H1 (cell line): ENCODE data around the gene PRR16. TPM values are rescaled to one million over a fixed set of nuclear protein-coding genes. Genes with fewer than 3 reads are reported as not detected.

Experiments
- CTCF ChIA-PET: fragments of 300-600 bp; sonication (Branson Sonifier 250); formaldehyde crosslinking; loops from one replicate; lab custom pipeline; 2021; ENCODE audit not compliant: partially characterized antibody; lab: Charles Lee
- POLR2A ChIA-PET: fragments of 300-600 bp; sonication (Branson Sonifier 250); formaldehyde crosslinking; loops from one replicate; lab custom pipeline; 2021; ENCODE audit warnings: inconsistent platforms; ENCODE audit not compliant: partially characterized antibody; lab: Charles Lee
- DNase-seq, 2 experiments: peaks; one replicate each; pipeline versions ENCODE4 v3.0.0 to v3.0.0-alpha.2; 2010 to 2022; ENCODE audit warnings: low spot score in 2 of 2, low read depth in 1 of 2, mixed read lengths in 1 of 2
- FAIRE-seq: peaks from 2 replicates; lab custom pipeline; 2011; peaks lifted over from hg19 to GRCh38; lab: Jason Lieb, UNC
- H2AFZ ChIP-seq: 2 replicates; pipeline ENCODE4 v1.8.1; 2012; ENCODE audit warnings: low read length, inconsistent platforms
- H2AK5ac ChIP-seq: 2 replicates; pipeline ENCODE4 v1.6.1; 2013; ENCODE audit warnings: low read depth, low read length
- H2BK120ac ChIP-seq: replicated peaks from 2 replicates; pipeline ENCODE3; 2013; ENCODE audit warnings: low read depth, low read length, inconsistent platforms
- H2BK12ac ChIP-seq: 2 replicates; pipeline ENCODE4 v1.6.1; 2013; ENCODE audit warnings: low read depth, low read length
- H2BK15ac ChIP-seq: 2 replicates; pipeline ENCODE4 v1.6.1; 2013; ENCODE audit warnings: low read length
- H2BK20ac ChIP-seq: 2 replicates; pipeline ENCODE4 v1.6.1; 2013; ENCODE audit warnings: low read length
- H2BK5ac ChIP-seq: 2 replicates; pipeline ENCODE4 v1.6.1; 2013; ENCODE audit warnings: low read depth, low read length
- H3K14ac ChIP-seq: 2 replicates; pipeline ENCODE4 v1.6.1; 2013; ENCODE audit warnings: inconsistent platforms; ENCODE audit not compliant: insufficient read length
- H3K18ac ChIP-seq: 2 replicates; pipeline ENCODE4 v1.6.1; 2013; ENCODE audit warnings: low read length; ENCODE audit errors: extremely low read depth
- H3K23ac ChIP-seq: 2 replicates; pipeline ENCODE4 v1.6.1; 2013; ENCODE audit warnings: inconsistent platforms; ENCODE audit not compliant: insufficient read length
- H3K23me2 ChIP-seq: 2 replicates; pipeline ENCODE4 v1.6.1; 2013; ENCODE audit warnings: low read depth, low read length
- H3K27ac ChIP-seq: 2 replicates; pipeline ENCODE4 v1.6.1; 2011; ENCODE audit warnings: low read depth, low read length, inconsistent platforms
- H3K27me3 ChIP-seq, 4 experiments: replicated peaks in 1 of 4; 1 replicate in 1 of 4; 2 replicates in 3 of 4; pipeline versions ENCODE4 v1.6.1 to v1.8.1; 2011 to 2013; ENCODE audit warnings: low read length in 3 of 4, mild to moderate bottlenecking in 3 of 4, inconsistent platforms in 2 of 4, mixed read lengths in 2 of 4, moderate library complexity in 1 of 4; ENCODE audit not compliant: control insufficient read depth in 3 of 4, insufficient read depth in 3 of 4; ENCODE audit errors: extremely low read depth in 1 of 4
- H3K36me3 ChIP-seq, 4 experiments: 2 replicates each; pipeline versions ENCODE4 v1.6.1 to v1.8.1; 2011 to 2013; ENCODE audit warnings: mild to moderate bottlenecking in 4 of 4, low read length in 3 of 4, moderate library complexity in 2 of 4, control low read depth in 1 of 4, inconsistent platforms in 1 of 4; ENCODE audit not compliant: insufficient read depth in 4 of 4, control insufficient read depth in 2 of 4
- H3K4ac ChIP-seq: replicated peaks from 2 replicates; pipeline ENCODE3; 2013; ENCODE audit warnings: low read length, low read depth, mixed read lengths, inconsistent platforms; ENCODE audit not compliant: insufficient read length
- H3K4me1 ChIP-seq, 4 experiments: replicated peaks in 1 of 4; 1 replicate in 1 of 4; 2 replicates in 3 of 4; pipeline versions ENCODE4 v1.6.1 to v1.8.1; 2011 to 2013; ENCODE audit warnings: low read length in 3 of 4, inconsistent platforms in 2 of 4, mixed read lengths in 1 of 4; ENCODE audit not compliant: insufficient read depth in 4 of 4, control insufficient read depth in 3 of 4
- H3K4me2 ChIP-seq, 2 experiments: 2 replicates each; pipeline versions ENCODE4 v1.6.1 to v1.8.1; 2011 to 2013; ENCODE audit warnings: low read depth in 2 of 2, low read length in 2 of 2, control low read depth in 1 of 2, inconsistent platforms in 1 of 2, mild to moderate bottlenecking in 1 of 2; ENCODE audit not compliant: insufficient read depth in 1 of 2
- H3K4me3 ChIP-seq, 4 experiments: fragments of 200-600, 300-600 bp in 1 of 4; sonication (generic), shearing (Covaris generic), sonication (Bioruptor Twin) in 1 of 4; 2 replicates each; pipeline versions ENCODE4 v1.5.1 to v1.8.1; 2011 to 2016; ENCODE audit warnings: low read length in 4 of 4, low read depth in 3 of 4, control low read depth in 2 of 4, inconsistent platforms in 2 of 4, mild to moderate bottlenecking in 2 of 4, mixed read lengths in 1 of 4, moderate library complexity in 1 of 4; ENCODE audit not compliant: insufficient read depth in 2 of 4; ENCODE audit errors: extremely low read depth in 1 of 4
- H3K56ac ChIP-seq: replicated peaks from 2 replicates; pipeline ENCODE3; 2013; ENCODE audit warnings: low read depth, mild to moderate bottlenecking, mixed read lengths, low read length, inconsistent platforms; ENCODE audit not compliant: insufficient read length
- H3K79me1 ChIP-seq: 2 replicates; pipeline ENCODE4 v1.6.1; 2013; ENCODE audit warnings: low read depth, low read length, control low read depth
- H3K79me2 ChIP-seq, 2 experiments: 2 replicates each; pipeline versions ENCODE4 v1.6.1 to v1.8.1; 2012 to 2013; ENCODE audit warnings: low read length in 2 of 2, mild to moderate bottlenecking in 2 of 2, inconsistent platforms in 1 of 2; ENCODE audit not compliant: insufficient read depth in 2 of 2, control insufficient read depth in 1 of 2
- H3K9ac ChIP-seq, 4 experiments: replicated peaks in 1 of 4; 1 replicate in 1 of 4; 2 replicates in 3 of 4; pipeline versions ENCODE4 v1.6.1 to v1.8.1; 2011 to 2013; ENCODE audit warnings: low read depth in 3 of 4, low read length in 3 of 4, control low read depth in 2 of 4, mild to moderate bottlenecking in 2 of 4, moderate library complexity in 2 of 4, inconsistent platforms in 1 of 4; ENCODE audit errors: extremely low read depth in 1 of 4
- H3K9me3 ChIP-seq, 2 experiments: 2 replicates each; pipeline versions ENCODE4 v1.6.1 to v1.8.1; 2012 to 2013; ENCODE audit warnings: mild to moderate bottlenecking in 2 of 2, moderate library complexity in 2 of 2, control low read depth in 1 of 2, inconsistent platforms in 1 of 2, low read depth in 1 of 2, low read length in 1 of 2, mixed read lengths in 1 of 2; ENCODE audit not compliant: insufficient read depth in 2 of 2
- H4K20me1 ChIP-seq, 2 experiments: replicated peaks in 1 of 2; 2 replicates each; pipeline versions ENCODE3 to v1.8.1; 2011 to 2013; ENCODE audit warnings: inconsistent platforms in 2 of 2, low read length in 2 of 2, mild to moderate bottlenecking in 1 of 2; ENCODE audit not compliant: insufficient read depth in 2 of 2, control insufficient read depth in 1 of 2
- H4K5ac ChIP-seq: 2 replicates; pipeline ENCODE4 v1.6.1; 2013; ENCODE audit warnings: low read length, low read depth, mixed read lengths, inconsistent platforms; ENCODE audit not compliant: insufficient read length
- H4K8ac ChIP-seq: 2 replicates; pipeline ENCODE4 v1.8.0; 2013; ENCODE audit warnings: mild to moderate bottlenecking, moderate library complexity, low read length, inconsistent platforms; ENCODE audit not compliant: insufficient read depth; ENCODE audit errors: extremely low read depth
- H4K91ac ChIP-seq: replicated peaks from 2 replicates; pipeline ENCODE3; 2013; ENCODE audit warnings: low read length, mixed read lengths, inconsistent platforms; ENCODE audit not compliant: insufficient read length
- CBX5 ChIP-seq: fragments of 300-800, 300-1000 bp; sonication (generic); IDR thresholded peaks from 2 replicates; pipeline ENCODE4 v1.7.1; 2016; ENCODE audit warnings: antibody characterized with exemption, low read length, low read depth
- CBX8 ChIP-seq: fragments of 300-800, 300-1000 bp; sonication (generic); IDR thresholded peaks from 2 replicates; pipeline ENCODE4 v1.7.1; 2016; ENCODE audit warnings: low read depth, low read length, borderline replicate concordance
- CEBPB ChIP-seq: IDR thresholded peaks from 2 replicates; pipeline ENCODE4 v1.6.1; 2012; ENCODE audit warnings: low read depth, low read length
- CHD1 ChIP-seq: IDR thresholded peaks from 2 replicates; pipeline ENCODE4 v1.6.1; 2012; ENCODE audit warnings: low read depth, low read length, improper control_type of control experiment
- EGR1 ChIP-seq: IDR thresholded peaks from 2 replicates; pipeline ENCODE4 v1.6.1; 2011; ENCODE audit warnings: low read depth, low read length, borderline replicate concordance
- POLR2A ChIP-seq, 2 experiments: IDR thresholded peaks; 1 replicate in 1 of 2; 2 replicates in 1 of 2; pipeline ENCODE4 v1.6.1; 2011; ENCODE audit warnings: low read depth in 2 of 2, low read length in 2 of 2, mild to moderate bottlenecking in 2 of 2; ENCODE audit errors: control extremely low read depth in 1 of 2
- RNF2 ChIP-seq: fragments of 200-900, 300-1000 bp; sonication (generic); IDR thresholded peaks from 2 replicates; pipeline ENCODE4 v1.7.1; 2016; ENCODE audit warnings: borderline replicate concordance, low read depth, mild to moderate bottlenecking, antibody characterized with exemption, low read length; ENCODE audit not compliant: poor library complexity, severe bottlenecking; ENCODE audit errors: missing control alignments
- SIX5 ChIP-seq: IDR thresholded peaks from 2 replicates; pipeline ENCODE4 v1.6.1; 2011; ENCODE audit warnings: mild to moderate bottlenecking, low read depth, low read length
- SRF ChIP-seq: IDR thresholded peaks from 2 replicates; pipeline ENCODE4 v1.6.1; 2011; ENCODE audit warnings: mild to moderate bottlenecking, low read depth, low read length, moderate library complexity
- WGBS, 2 experiments: shearing (Covaris generic) in 1 of 2; methylation state at CpG; one replicate each; pipeline versions ENCODE4 v1.1.6 to v1.1.7; 2013 to 2015; ENCODE audit warnings: low lambda C conversion rate in 2 of 2, mixed read lengths in 2 of 2, inconsistent platforms in 1 of 2, low coverage in 1 of 2, missing lambda C conversion rate in 1 of 2; ENCODE audit not compliant: insufficient replicate concordance in 2 of 2, insufficient coverage in 1 of 2, insufficient read length in 1 of 2; ENCODE audit errors: extremely low coverage in 1 of 2, missing lambda C conversion rate in 1 of 2; 5-methylcytosine and 5-hydroxymethylcytosine counted together
- polyA plus RNA-seq, 7 experiments: library from polyadenylated mRNA; depleted of rRNA in 3 of 7; stranded (reverse) in 5 of 7; unstranded in 2 of 7; fragments of >200 nt in 5 of 7; fragments of 200-250 nt in 2 of 7; gene quantifications; 1 replicate in 5 of 7; 2 replicates in 1 of 7; 4 replicates in 1 of 7; pipeline versions ENCODE4 v1.2.1 to v1.2.3, GENCODE V29; 2011 to 2013; ENCODE audit warnings: missing spikeins in 2 of 7, mixed read lengths in 2 of 7
- total RNA-seq: library from RNA; stranded (reverse); fragmentation: NEBNext Ultra II Directional; extraction: Animal tissue kit (Norgen Biotek cat#: 25700); gene quantifications from 2 replicates; pipeline ENCODE4 v1.2.1, GENCODE V29; 2021
- TF ChIP-seq, protein P1 (sequence below): IDR thresholded peaks from 2 replicates; pipeline ENCODE4 v1.6.1; 2011; ENCODE audit warnings: low read length, improper control_type of control experiment
- TF ChIP-seq, protein P2 (sequence below): IDR thresholded peaks from 2 replicates; pipeline ENCODE4 v1.6.1; 2012; ENCODE audit warnings: inconsistent platforms

Gene PRR16
- total and polyA plus RNA-seq, 2 of the 8 experiments (the other 6 are each of a cell fraction or from before 2014, with no cell fraction given): 0.73 to 1.6 TPM

DNA sequence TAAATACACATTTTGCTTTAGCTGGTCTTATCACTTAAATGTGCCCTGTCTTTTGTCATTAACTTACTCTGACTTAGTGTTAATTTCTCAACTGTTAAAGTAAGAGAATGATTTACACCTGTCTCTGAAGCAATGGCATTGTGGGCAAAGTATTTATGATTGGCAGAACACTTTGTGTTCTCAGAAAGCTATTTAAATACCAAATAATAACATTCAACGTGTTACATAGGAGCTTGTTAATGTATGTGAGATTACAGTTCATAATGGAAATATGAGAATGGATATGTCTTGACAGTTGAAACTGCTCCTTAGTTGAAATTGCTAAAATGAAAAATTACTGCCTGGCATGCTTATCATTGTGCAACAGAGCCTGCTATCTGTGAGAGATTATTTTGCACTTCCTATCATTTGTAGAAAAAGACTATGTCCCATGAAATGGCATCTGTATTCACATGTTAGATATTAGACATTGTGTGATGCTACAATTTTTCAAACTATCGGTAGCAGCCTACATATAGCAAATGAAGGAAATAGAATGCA lies 46.1 kb downstream of the PRR16 start:
- H2BK5ac ChIP-seq: no peak overlapping the region
- no peaks in the 10 kb centered on the region for H3K23me2 ChIP-seq
- H3K27me3 ChIP-seq: no peaks in the 10 kb centered on the region
- H3K36me3 ChIP-seq: no peaks in the 10 kb centered on the region
- no peak overlapping the region for H2BK15ac ChIP-seq
- no peak overlapping the region for H3K14ac ChIP-seq
- no peak overlapping the region; the same call in 1 of the 2 replicates for H2BK12ac ChIP-seq
- POLR2A ChIA-PET: no interaction called here
- no peaks in the 10 kb centered on the region for H3K9me3 ChIP-seq
- no peak overlapping the region for H3K4me2 ChIP-seq
- H4K5ac ChIP-seq: no peak overlapping the region
- H4K8ac ChIP-seq: no peak overlapping the region
- H3K23ac ChIP-seq: no peak overlapping the region
- FAIRE-seq: no peak
- H2AK5ac ChIP-seq: no peak overlapping the region
- H3K4ac ChIP-seq: no peak overlapping the region
- CTCF ChIA-PET: interaction anchor here (0.8 to 0.9 kb wide), 2 partner anchors 12 to 38 kb away, joined by 3 to 4 read pairs; no protein-coding TSS in a partner anchor
- H4K91ac ChIP-seq: no peak overlapping the region
- no peak overlapping the region for H3K9ac ChIP-seq
- peaks cover 0 to 22% (median 11%) of the 10 kb centered on the region in 4 experiments; a peak in 4 of 7 replicates for H3K4me1 ChIP-seq
- H3K56ac ChIP-seq: no peak overlapping the region
- no peaks in the 10 kb centered on the region for H3K79me2 ChIP-seq
- no peak overlapping the region for H3K4me3 ChIP-seq
- H3K79me1 ChIP-seq: no peaks in the 10 kb centered on the region
- DNase-seq: no peak
- no peak overlapping the region for H2BK120ac ChIP-seq
- H2BK20ac ChIP-seq: no peak overlapping the region
- H3K18ac ChIP-seq: no peak overlapping the region
- 90% methylated on average over 2 of the region's 2 CpGs; no CpG with 5 or more reads in 1 of the 2 experiments for WGBS, 2 experiments
- H2AFZ ChIP-seq: no peak overlapping the region
- no peak overlapping the region for H3K27ac ChIP-seq
- no peaks in the 10 kb centered on the region for H4K20me1 ChIP-seq
- TF ChIP-seq, protein P1, sequence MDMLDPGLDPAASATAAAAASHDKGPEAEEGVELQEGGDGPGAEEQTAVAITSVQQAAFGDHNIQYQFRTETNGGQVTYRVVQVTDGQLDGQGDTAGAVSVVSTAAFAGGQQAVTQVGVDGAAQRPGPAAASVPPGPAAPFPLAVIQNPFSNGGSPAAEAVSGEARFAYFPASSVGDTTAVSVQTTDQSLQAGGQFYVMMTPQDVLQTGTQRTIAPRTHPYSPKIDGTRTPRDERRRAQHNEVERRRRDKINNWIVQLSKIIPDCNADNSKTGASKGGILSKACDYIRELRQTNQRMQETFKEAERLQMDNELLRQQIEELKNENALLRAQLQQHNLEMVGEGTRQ: no peak
- no peak for TF ChIP-seq CEBPB
- TF ChIP-seq, protein P2, sequence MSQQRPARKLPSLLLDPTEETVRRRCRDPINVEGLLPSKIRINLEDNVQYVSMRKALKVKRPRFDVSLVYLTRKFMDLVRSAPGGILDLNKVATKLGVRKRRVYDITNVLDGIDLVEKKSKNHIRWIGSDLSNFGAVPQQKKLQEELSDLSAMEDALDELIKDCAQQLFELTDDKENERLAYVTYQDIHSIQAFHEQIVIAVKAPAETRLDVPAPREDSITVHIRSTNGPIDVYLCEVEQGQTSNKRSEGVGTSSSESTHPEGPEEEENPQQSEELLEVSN: no peak
- no peak for TF ChIP-seq EGR1
- no peak for TF ChIP-seq RNF2
- no peak for TF ChIP-seq SRF
- TF ChIP-seq POLR2A (IDR thresholded peaks at IDR 0.05; ENCODE audit: control extremely low read depth in 1 of 2, low read depth in 2 of 2, low read length in 2 of 2): no peak
- no peak for TF ChIP-seq CHD1
- TF ChIP-seq SIX5: no peak
- TF ChIP-seq CBX8: no peak
- no peak for TF ChIP-seq CBX5
